Sigmoid colon (tissue), 7 donors: ENCODE measurements around the gene NUP62CL. TPM values are rescaled to one million over a fixed set of nuclear protein-coding genes. Genes with fewer than 3 reads are reported as not detected.
"Not testable (repeated sequence)": the region's sequence is repeated elsewhere in the genome, so short reads cannot be mapped to it uniquely, and the experiment has no call there.

Source experiments
- DNase-seq: peaks from one replicate; pipeline ENCODE4 v3.0.0-alpha.2; 2019
- H3K27ac ChIP-seq, 4 donors: fragments of 200-600 bp; sonication (generic); one replicate each; pipeline ENCODE4 v1.5.1; 2016 to 2019; ENCODE audit warnings: mild to moderate bottlenecking in 1 of 4
- H3K27me3 ChIP-seq, 3 donors: fragments of 200-600 bp; sonication (generic); one replicate each; pipeline ENCODE4 v1.5.1; 2019; ENCODE audit warnings: mild to moderate bottlenecking in 1 of 3
- H3K36me3 ChIP-seq, 4 donors: fragments of 200-600 bp; sonication (generic); one replicate each; pipeline ENCODE4 v1.5.1; 2016 to 2019
- H3K4me1 ChIP-seq, 4 donors: fragments of 200-600 bp; sonication (generic); one replicate each; pipeline ENCODE4 v1.5.1; 2017 to 2019
- H3K4me3 ChIP-seq, 4 donors: fragments of 200-600 bp; sonication (generic); one replicate each; pipeline ENCODE4 v1.5.1; 2017 to 2019; ENCODE audit warnings: mild to moderate bottlenecking in 2 of 4, moderate library complexity in 1 of 4
- H3K9me3 ChIP-seq, 4 donors: fragments of 200-600 bp in 3 of 4; sonication (generic) in 3 of 4; one replicate each; pipeline versions ENCODE4 v1.5.1 to v1.6.1; 2013 to 2019
- EP300 ChIP-seq, 4 donors: sonication (generic); formaldehyde crosslinking; IDR thresholded peaks; one replicate each; pipeline ENCODE4 v1.6.1; 2017; ENCODE audit warnings: antibody characterized with exemption in 4 of 4
- POLR2A ChIP-seq, 2 donors: fragments of 450-650 bp; IDR thresholded peaks; one replicate each; pipeline ENCODE4 v1.6.1; 2016; ENCODE audit warnings: antibody characterized with exemption in 2 of 2, mild to moderate bottlenecking in 2 of 2, moderate library complexity in 2 of 2
- POLR2AphosphoS5 ChIP-seq, 4 donors: sonication (generic); formaldehyde crosslinking; IDR thresholded peaks; one replicate each; pipeline ENCODE4 v1.6.1; 2017; ENCODE audit warnings: antibody characterized with exemption in 4 of 4
- WGBS, 2 donors: extraction: QIAGEN DNeasy Blood & Tissue Kit; methylation state at CpG; one replicate each; pipeline ENCODE4 v1.1.7; 2013; 5-methylcytosine and 5-hydroxymethylcytosine counted together
- intact Hi-C: fragments of 100-400 bp; cut with DNase I; formaldehyde crosslinking; loops from one replicate; pipeline ENCODE4 v1.15.1; 2023
- polyA plus RNA-seq, 3 donors: library from polyadenylated mRNA; stranded (reverse); fragments of 200-250 nt; gene quantifications; one replicate each; pipeline ENCODE4 v1.2.3, GENCODE V29; 2013
- total RNA-seq, 4 donors: library from RNA; depleted of rRNA; stranded (reverse); fragments of >200 nt; gene quantifications; one replicate each; pipeline ENCODE4 v1.1.0, GENCODE V29; 2016
- TF ChIP-seq, protein P1 (sequence below), 4 experiments: fragments of 450-650 bp in 3 of 4; fragments of 200-600 bp in 1 of 4; IDR thresholded peaks; one replicate each; pipeline ENCODE4 v1.5.1; 2016 to 2019; ENCODE audit warnings: antibody characterized with exemption in 4 of 4, mild to moderate bottlenecking in 3 of 4, moderate library complexity in 2 of 4
- donor health status: healthy with polysubstance abuse.
- donor health status: Bipolar disorder and iron deficiency.
- donor health status: healthy.

Gene NUP62CL
- total and polyA plus RNA-seq, 7 donors = 0.71 to 3.6 (median 2.8) TPM; not detected in 3

GRCh38 chrX:107204068-107204605 is 2.1 kb downstream of the NUP62CL start:
- Histone ChIP-seq H3K9me3 (no peaks in the 10 kb centered on the region), H3K4me3 (no peak overlapping the region), H3K4me1 (no peaks in the 10 kb centered on the region), H3K27ac (no peak overlapping the region), H3K36me3 (no peaks in the 10 kb centered on the region), H3K27me3 (peaks cover 0 to 3% (median 0%) of the 10 kb centered on the region in 3 donors)
- no peak for TF ChIP-seq POLR2A (IDR thresholded peaks at IDR 0.05)
- TF ChIP-seq EP300 (IDR thresholded peaks at IDR 0.05) = no peak
- WGBS, 2 donors = 22 to 70% methylated on average over 6 of the region's 6 CpGs
- intact Hi-C loops = no loop called here
- DNase-seq = no peak

DNA sequence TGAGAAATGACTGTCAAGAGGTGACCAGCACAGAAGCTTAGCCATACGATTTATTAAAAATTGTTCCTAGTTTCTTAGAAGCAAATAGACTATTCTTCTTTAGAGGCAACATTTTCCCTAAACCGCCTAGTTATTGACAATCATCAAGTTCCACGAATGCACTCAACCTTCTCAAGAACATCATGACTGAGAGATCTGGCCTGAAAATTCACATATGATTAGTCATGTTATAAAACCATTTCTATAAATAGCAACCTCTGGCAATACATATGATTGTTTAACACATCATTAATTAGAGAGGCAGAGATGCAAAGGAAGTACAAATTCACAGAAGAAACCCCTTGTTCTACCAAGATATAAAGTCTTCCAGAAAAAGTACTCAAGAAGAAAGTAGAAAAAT is 6.7 kb downstream of the NUP62CL start:
- H3K4me1 ChIP-seq = no peaks in the 10 kb centered on the region
- no peaks in the 10 kb centered on the region for H3K27me3 ChIP-seq
- H3K9me3 ChIP-seq = no peaks in the 10 kb centered on the region
- no peak overlapping the region for H3K4me3 ChIP-seq
- intact Hi-C loops = no loop called here
- no peaks in the 10 kb centered on the region for H3K36me3 ChIP-seq
- WGBS, 2 donors = 92 to 94% methylated on average over 3 of the region's 3 CpGs
- no peak for DNase-seq
- no peak for TF ChIP-seq POLR2A (IDR thresholded peaks at IDR 0.05)
- no peak for TF ChIP-seq POLR2AphosphoS5 (IDR thresholded peaks at IDR 0.05)
- TF ChIP-seq, protein P1, sequence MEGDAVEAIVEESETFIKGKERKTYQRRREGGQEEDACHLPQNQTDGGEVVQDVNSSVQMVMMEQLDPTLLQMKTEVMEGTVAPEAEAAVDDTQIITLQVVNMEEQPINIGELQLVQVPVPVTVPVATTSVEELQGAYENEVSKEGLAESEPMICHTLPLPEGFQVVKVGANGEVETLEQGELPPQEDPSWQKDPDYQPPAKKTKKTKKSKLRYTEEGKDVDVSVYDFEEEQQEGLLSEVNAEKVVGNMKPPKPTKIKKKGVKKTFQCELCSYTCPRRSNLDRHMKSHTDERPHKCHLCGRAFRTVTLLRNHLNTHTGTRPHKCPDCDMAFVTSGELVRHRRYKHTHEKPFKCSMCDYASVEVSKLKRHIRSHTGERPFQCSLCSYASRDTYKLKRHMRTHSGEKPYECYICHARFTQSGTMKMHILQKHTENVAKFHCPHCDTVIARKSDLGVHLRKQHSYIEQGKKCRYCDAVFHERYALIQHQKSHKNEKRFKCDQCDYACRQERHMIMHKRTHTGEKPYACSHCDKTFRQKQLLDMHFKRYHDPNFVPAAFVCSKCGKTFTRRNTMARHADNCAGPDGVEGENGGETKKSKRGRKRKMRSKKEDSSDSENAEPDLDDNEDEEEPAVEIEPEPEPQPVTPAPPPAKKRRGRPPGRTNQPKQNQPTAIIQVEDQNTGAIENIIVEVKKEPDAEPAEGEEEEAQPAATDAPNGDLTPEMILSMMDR (IDR thresholded peaks at IDR 0.05) = no peak
- TF ChIP-seq EP300 (IDR thresholded peaks at IDR 0.05) = no peak
- no peak overlapping the region for H3K27ac ChIP-seq

- WGBS, 2 donors = 89% methylated on average over 6 of the region's 6 CpGs
- H3K9me3 ChIP-seq, DNase-seq, H3K36me3 ChIP-seq, H3K4me1 ChIP-seq, H3K27me3 ChIP-seq, H3K27ac ChIP-seq, H3K4me3 ChIP-seq, intact Hi-C loops: not testable (repeated sequence)
Observed at GRCh38 chrX:107198074-107198473, 8.2 kb downstream of the NUP62CL start.

GRCh38 chrX:107197319-107197718 is 8.9 kb downstream of the NUP62CL start:
- Histone ChIP-seq H3K27me3 (no peaks in the 10 kb centered on the region), H3K4me1 (no peaks in the 10 kb centered on the region), H3K36me3 (no peaks in the 10 kb centered on the region), H3K27ac (no peak overlapping the region), H3K4me3 (no peak overlapping the region), H3K9me3 (no peaks in the 10 kb centered on the region)
- intact Hi-C loops = no loop called here
- DNase-seq = no peak
- no peak for TF ChIP-seq POLR2AphosphoS5 (IDR thresholded peaks at IDR 0.05)
- TF ChIP-seq POLR2A (IDR thresholded peaks at IDR 0.05) = no peak
- TF ChIP-seq, protein P1 (IDR thresholded peaks at IDR 0.05) = no peak
- no peak for TF ChIP-seq EP300 (IDR thresholded peaks at IDR 0.05)
- 93 to 98% methylated on average over 1 of the region's 1 CpG for WGBS, 2 donors

- intact Hi-C loops = no loop called here
- TF ChIP-seq, protein P1 (IDR thresholded peaks at IDR 0.05) = no peak
- TF ChIP-seq POLR2A (IDR thresholded peaks at IDR 0.05) = no peak
- TF ChIP-seq POLR2AphosphoS5 (IDR thresholded peaks at IDR 0.05) = no peak
- no peak for TF ChIP-seq EP300 (IDR thresholded peaks at IDR 0.05)
- H3K27ac ChIP-seq = no peak overlapping the region
- H3K36me3 ChIP-seq = no peaks in the 10 kb centered on the region
- no peaks in the 10 kb centered on the region for H3K4me1 ChIP-seq
- H3K9me3 ChIP-seq = no peaks in the 10 kb centered on the region
- H3K27me3 ChIP-seq = no peaks in the 10 kb centered on the region
- no peak overlapping the region for H3K4me3 ChIP-seq
- no peak for DNase-seq
Observed at GRCh38 chrX:107171369-107172102, 34.7 kb downstream of the NUP62CL start.

GRCh38 chrX:107168712-107169111 is 37.5 kb downstream of the NUP62CL start:
- H3K4me1 ChIP-seq = no peaks in the 10 kb centered on the region
- 87 to 92% methylated on average over 1 of the region's 1 CpG for WGBS, 2 donors
- no peaks in the 10 kb centered on the region for H3K27me3 ChIP-seq
- DNase-seq = no peak
- no peak overlapping the region for H3K4me3 ChIP-seq
- H3K27ac ChIP-seq = no peak overlapping the region
- TF ChIP-seq EP300 (IDR thresholded peaks at IDR 0.05) = no peak
- TF ChIP-seq, protein P1 (IDR thresholded peaks at IDR 0.05) = no peak
- no peak for TF ChIP-seq POLR2AphosphoS5 (IDR thresholded peaks at IDR 0.05)
- TF ChIP-seq POLR2A (IDR thresholded peaks at IDR 0.05) = no peak
- no peaks in the 10 kb centered on the region for H3K9me3 ChIP-seq
- H3K36me3 ChIP-seq = no peaks in the 10 kb centered on the region
- intact Hi-C loops = no loop called here
